ENCODE data around the gene KYNU.

DNA sequence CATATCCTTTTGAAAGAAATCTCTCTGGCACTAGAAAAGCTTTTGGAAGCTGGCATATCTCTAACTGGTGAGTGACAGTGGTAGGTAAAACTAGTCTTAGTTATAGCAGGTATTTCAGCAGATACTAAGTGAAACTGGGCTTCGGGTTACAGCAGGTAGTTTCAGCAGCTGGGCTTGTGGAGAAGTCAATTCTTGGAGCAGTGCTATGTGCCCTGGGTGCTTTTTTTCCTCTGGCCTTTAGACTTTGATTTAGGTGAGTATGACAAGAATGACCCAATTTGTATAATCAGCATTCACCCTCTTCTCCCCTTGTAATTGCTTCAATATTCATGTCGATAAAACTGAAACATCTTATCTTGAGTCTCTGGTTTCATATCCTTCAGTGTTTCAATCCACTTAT, 123.1 kb downstream of the KYNU start:
- no peak for TF ChIP-seq CTCF (conservative IDR thresholded peaks at IDR 0.05 in 1 of 2, IDR thresholded peaks at IDR 0.05 in 1 of 2; ENCODE audit: low read depth in 1 of 2, low read length in 2 of 2)
- no peak for TF ChIP-seq EZH2 (IDR thresholded peaks at IDR 0.05; ENCODE audit: low read length, missing control alignments)

Data from fibroblast of lung (primary cell).